ENCODE data around the gene KRABD2.

Gene KRABD2

GRCh38 chr17:8383143-8383822 is 6.8 kb upstream of the KRABD2 start, which contains the start of gene RPL26:
Gene RPL26, minus strand, starts transcription at chr17:8383193. Its CDS starts 883 bp downstream, at chr17:8382310.
- Mint-ChIP-seq H3K9me3 (no peaks in the 10 kb centered on the region), H3K27ac (peak within 1 kb of the TSS; percentile 96), H3K27me3 (ENCODE audit: insufficient read depth, low read depth) (no peaks in the 10 kb centered on the region), H3K36me3 (peaks cover 17% of the 10 kb centered on the region), H3K4me1 (peaks cover 30% of the 10 kb centered on the region), H3K4me3 (peak within 1 kb of the TSS; percentile 100)
- TF ChIP-seq EZH2 (IDR thresholded peaks at IDR 0.05) (peak; percentile 24), EZH2phosphoT487 (IDR thresholded peaks at IDR 0.05) (peak; percentile 60)
- TF ChIP-seq, protein P1, sequence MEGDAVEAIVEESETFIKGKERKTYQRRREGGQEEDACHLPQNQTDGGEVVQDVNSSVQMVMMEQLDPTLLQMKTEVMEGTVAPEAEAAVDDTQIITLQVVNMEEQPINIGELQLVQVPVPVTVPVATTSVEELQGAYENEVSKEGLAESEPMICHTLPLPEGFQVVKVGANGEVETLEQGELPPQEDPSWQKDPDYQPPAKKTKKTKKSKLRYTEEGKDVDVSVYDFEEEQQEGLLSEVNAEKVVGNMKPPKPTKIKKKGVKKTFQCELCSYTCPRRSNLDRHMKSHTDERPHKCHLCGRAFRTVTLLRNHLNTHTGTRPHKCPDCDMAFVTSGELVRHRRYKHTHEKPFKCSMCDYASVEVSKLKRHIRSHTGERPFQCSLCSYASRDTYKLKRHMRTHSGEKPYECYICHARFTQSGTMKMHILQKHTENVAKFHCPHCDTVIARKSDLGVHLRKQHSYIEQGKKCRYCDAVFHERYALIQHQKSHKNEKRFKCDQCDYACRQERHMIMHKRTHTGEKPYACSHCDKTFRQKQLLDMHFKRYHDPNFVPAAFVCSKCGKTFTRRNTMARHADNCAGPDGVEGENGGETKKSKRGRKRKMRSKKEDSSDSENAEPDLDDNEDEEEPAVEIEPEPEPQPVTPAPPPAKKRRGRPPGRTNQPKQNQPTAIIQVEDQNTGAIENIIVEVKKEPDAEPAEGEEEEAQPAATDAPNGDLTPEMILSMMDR (IDR thresholded peaks at IDR 0.05) = peak; percentile 88
- H2AFZ ChIP-seq (replicated peaks) = peak within 1 kb of the TSS; percentile 91
- no peaks in the 10 kb centered on the region for H3K27me3 ChIP-seq
- peaks cover 19% of the 10 kb centered on the region for H3K36me3 ChIP-seq
- H3F3A ChIP-seq (ENCODE audit: low read depth) = peaks cover 55% of the 10 kb centered on the region
- H3K4me3 ChIP-seq = peak within 1 kb of the TSS; percentile 91
- H3K27ac ChIP-seq = peak within 1 kb of the TSS; percentile 83
- H3K9ac ChIP-seq = peak within 1 kb of the TSS; percentile 99
- peaks cover 17% of the 10 kb centered on the region for H3K4me1 ChIP-seq
- DNase-seq (ENCODE audit: low spot score) = peak; percentile 100
- no peaks in the 10 kb centered on the region for H3K9me3 ChIP-seq (ENCODE audit: low read depth)
- H3K79me2 ChIP-seq (ENCODE audit: low read depth) = peaks cover 55% of the 10 kb centered on the region
- H3K4me2 ChIP-seq = peak within 1 kb of the TSS; percentile 93
- peaks cover 46% of the 10 kb centered on the region for H4K20me1 ChIP-seq (ENCODE audit: low read depth)

GRCh38 chr17:8382880-8383142 is 6.3 kb upstream of the KRABD2 start:
- peaks cover 17% of the 10 kb centered on the region for H3K4me1 ChIP-seq
- H3K27me3 ChIP-seq = no peaks in the 10 kb centered on the region
- Mint-ChIP-seq H3K4me3 (peak overlapping the region; percentile 100), H3K27ac (peak overlapping the region; percentile 96), H3K4me1 (peaks cover 30% of the 10 kb centered on the region), H3K9me3 (no peaks in the 10 kb centered on the region), H3K27me3 (ENCODE audit: insufficient read depth, low read depth) (no peaks in the 10 kb centered on the region), H3K36me3 (peaks cover 17% of the 10 kb centered on the region)
- peaks cover 51% of the 10 kb centered on the region for H4K20me1 ChIP-seq (ENCODE audit: low read depth)
- H3K36me3 ChIP-seq = peaks cover 19% of the 10 kb centered on the region
- H2AFZ ChIP-seq (replicated peaks) = peak overlapping the region; percentile 59
- H3K9ac ChIP-seq = peak overlapping the region; percentile 99
- H3K9me3 ChIP-seq (ENCODE audit: low read depth) = no peaks in the 10 kb centered on the region
- peak overlapping the region; percentile 93 for H3K4me2 ChIP-seq
- H3F3A ChIP-seq (ENCODE audit: low read depth) = peaks cover 60% of the 10 kb centered on the region
- TF ChIP-seq, protein P1 (IDR thresholded peaks at IDR 0.05) = no peak
- DNase-seq (ENCODE audit: low spot score) = no peak
- peak overlapping the region; percentile 83 for H3K27ac ChIP-seq
- H3K79me2 ChIP-seq (ENCODE audit: low read depth) = peaks cover 56% of the 10 kb centered on the region
- H3K4me3 ChIP-seq = peak overlapping the region; percentile 91

DNA sequence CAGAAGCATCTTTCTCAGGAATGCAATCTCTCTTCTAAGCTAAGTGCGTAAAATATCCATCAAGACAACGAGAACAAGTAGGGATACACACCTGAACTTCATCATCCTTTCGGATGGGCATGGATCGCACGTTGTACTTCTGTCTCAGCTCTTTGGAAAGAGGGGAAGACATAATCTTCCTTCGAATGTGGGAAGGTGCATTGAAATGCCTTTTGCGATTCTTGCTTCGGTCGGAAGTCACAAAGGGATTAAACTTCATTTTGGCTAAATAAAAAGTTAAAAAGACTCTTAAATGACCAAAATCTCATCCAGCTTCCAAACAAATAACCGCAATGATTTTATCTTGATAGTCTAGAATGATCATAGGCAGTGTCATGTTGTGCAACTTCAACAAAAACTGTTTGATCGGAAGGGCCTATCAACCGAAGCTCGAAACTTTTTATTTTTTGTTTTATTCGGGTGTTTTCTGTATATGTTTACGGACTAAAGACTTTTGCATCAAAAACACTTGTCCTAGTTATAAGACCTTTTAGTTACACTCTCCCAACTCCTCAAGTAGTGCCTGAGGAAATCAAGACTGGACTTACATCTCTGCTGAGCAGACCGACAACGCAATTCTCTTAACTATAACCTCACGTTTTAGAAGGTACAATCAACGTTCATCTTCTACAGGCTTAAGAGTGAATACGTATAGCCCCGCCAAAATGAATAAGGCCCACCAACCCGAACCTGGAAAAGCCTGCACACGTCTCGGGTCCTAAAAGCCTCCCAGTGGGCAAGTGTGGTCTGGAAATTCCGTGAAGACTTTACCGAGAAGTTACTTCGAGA is 5.8 kb upstream of the KRABD2 start:
- Mint-ChIP-seq H3K36me3 (peaks cover 19% of the 10 kb centered on the region), H3K4me3 (peak overlapping the region; percentile 100), H3K27ac (peak overlapping the region; percentile 96), H3K27me3 (ENCODE audit: insufficient read depth, low read depth) (no peaks in the 10 kb centered on the region), H3K9me3 (no peaks in the 10 kb centered on the region), H3K4me1 (peaks cover 30% of the 10 kb centered on the region)
- Histone ChIP-seq H3K79me2 (ENCODE audit: low read depth) (peaks cover 56% of the 10 kb centered on the region), H3K4me1 (peaks cover 17% of the 10 kb centered on the region), H3K27me3 (no peaks in the 10 kb centered on the region), H3K9me3 (ENCODE audit: low read depth) (no peaks in the 10 kb centered on the region), H3K9ac (peak overlapping the region; percentile 99), H3F3A (ENCODE audit: low read depth) (peaks cover 65% of the 10 kb centered on the region), H3K36me3 (peaks cover 24% of the 10 kb centered on the region), H2AFZ (replicated peaks) (no peak overlapping the region), H3K4me2 (peak overlapping the region; percentile 93), H3K27ac (peak overlapping the region; percentile 83), H4K20me1 (ENCODE audit: low read depth) (peaks cover 56% of the 10 kb centered on the region), H3K4me3 (peak overlapping the region; percentile 91)
- TF ChIP-seq EZH2 (IDR thresholded peaks at IDR 0.05) (no peak), EZH2phosphoT487 (IDR thresholded peaks at IDR 0.05) (no peak)
- TF ChIP-seq, protein P1 (IDR thresholded peaks at IDR 0.05) = no peak
- peak; percentile 31 for DNase-seq (ENCODE audit: low spot score)

Measured in neural progenitor cell (in vitro differentiated cells).